ENCODE results near the gene FSD1.

DNA sequence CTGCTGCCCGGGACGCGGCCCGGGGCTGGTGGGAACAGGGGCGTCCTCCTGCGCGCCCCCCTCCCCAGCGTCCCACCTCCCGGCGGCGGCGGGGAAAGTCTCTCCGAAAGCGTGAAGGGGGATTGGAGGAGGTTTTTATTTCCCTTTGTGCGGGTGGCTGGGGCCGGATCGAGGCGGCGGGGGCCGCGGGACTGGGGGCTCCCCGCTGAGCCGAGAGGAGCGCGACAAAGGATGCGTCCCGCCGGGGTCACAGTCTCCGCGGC, 25.2 kb upstream of the FSD1 start:
- no peak for TF ChIP-seq POLR2A (IDR thresholded peaks at IDR 0.05; ENCODE audit: low read depth)
- TF ChIP-seq, protein P1, sequence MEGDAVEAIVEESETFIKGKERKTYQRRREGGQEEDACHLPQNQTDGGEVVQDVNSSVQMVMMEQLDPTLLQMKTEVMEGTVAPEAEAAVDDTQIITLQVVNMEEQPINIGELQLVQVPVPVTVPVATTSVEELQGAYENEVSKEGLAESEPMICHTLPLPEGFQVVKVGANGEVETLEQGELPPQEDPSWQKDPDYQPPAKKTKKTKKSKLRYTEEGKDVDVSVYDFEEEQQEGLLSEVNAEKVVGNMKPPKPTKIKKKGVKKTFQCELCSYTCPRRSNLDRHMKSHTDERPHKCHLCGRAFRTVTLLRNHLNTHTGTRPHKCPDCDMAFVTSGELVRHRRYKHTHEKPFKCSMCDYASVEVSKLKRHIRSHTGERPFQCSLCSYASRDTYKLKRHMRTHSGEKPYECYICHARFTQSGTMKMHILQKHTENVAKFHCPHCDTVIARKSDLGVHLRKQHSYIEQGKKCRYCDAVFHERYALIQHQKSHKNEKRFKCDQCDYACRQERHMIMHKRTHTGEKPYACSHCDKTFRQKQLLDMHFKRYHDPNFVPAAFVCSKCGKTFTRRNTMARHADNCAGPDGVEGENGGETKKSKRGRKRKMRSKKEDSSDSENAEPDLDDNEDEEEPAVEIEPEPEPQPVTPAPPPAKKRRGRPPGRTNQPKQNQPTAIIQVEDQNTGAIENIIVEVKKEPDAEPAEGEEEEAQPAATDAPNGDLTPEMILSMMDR (IDR thresholded peaks at IDR 0.05), result no peak
- no peak for TF ChIP-seq POLR2AphosphoS5 (IDR thresholded peaks at IDR 0.05)
